AG04449 (cell line): ENCODE results near the gene SEMA3B.

Source experiments
- CTCF ChIA-PET: fragments of 350-600 bp; formaldehyde crosslinking; extraction: SDS; loops from one replicate; lab custom pipeline; 2021; ENCODE audit warnings: antibody characterized with exemption; lab: Yijun Ruan, JAX
- POLR2A ChIA-PET: fragments of 400-600, 350-600 bp; formaldehyde crosslinking; extraction: SDS; loops from one replicate; lab custom pipeline; 2020; ENCODE audit warnings: antibody characterized with exemption, inconsistent platforms; lab: Yijun Ruan, JAX
- DNase-seq: peaks from one replicate; pipeline ENCODE4 v3.0.0-alpha.2; 2010; ENCODE audit warnings: low read depth, low spot score
- H3K4me3 ChIP-seq: 2 replicates; pipeline ENCODE4 v1.5.1; 2011; ENCODE audit warnings: low read depth, mild to moderate bottlenecking, control low read depth, low read length
- TF ChIP-seq, protein P1 (sequence below): IDR thresholded peaks from one replicate; pipeline ENCODE4 v1.5.1; 2011; ENCODE audit warnings: mild to moderate bottlenecking, moderate library complexity, low read length, control low read depth, inconsistent platforms; ENCODE audit not compliant: insufficient read depth; ENCODE audit errors: missing control alignments

SEMA3B gene

DNA sequence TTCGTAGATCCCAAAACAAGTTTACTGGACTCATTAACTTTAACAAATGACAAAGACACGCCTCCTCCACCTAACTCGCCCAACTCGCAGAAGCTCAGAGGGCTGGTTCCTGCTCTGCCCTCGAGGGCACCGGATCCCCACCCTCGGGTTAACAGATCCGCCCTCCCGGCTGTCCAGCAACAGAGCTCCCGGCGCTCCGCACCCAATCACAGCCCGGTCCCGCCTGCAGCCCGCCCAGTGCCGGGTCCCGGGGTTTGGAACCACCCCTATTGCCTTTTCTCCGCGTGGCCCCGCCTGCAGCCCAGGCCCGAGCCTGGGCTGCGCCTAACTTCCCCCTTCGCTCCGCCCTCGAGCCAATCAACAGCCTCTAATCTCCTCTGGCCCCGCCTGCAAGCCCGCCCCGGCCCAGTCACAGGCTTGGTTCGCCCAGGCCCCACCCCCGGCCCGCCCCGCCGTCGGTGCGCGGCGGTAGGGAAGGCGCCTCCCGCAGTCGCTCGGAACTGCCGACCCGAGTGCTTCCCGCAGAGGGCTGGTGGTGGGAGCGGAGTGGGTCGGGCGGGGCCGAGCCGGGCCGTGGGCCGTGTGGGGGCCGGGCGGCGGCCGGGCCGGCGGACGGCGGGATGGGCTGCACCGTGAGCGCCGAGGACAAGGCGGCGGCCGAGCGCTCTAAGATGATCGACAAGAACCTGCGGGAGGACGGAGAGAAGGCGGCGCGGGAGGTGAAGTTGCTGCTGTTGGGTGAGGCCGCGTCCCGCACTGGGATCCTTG is 33.0 kb upstream of the SEMA3B start, which contains the start of gene GNAI2:
TSS of gene GNAI2 (plus strand) at position 489 of the 768 bp plus-strand sequence. CDS start at position 621, 132 bp downstream.
- CTCF ChIA-PET, result interaction anchor here (1.1 to 47.4 kb wide), 6 partner anchors 8 to 87 kb away, joined by 3 to 1609 read pairs (median 13); partner anchors contain the start of genes HYAL2, LSMEM2 and SEMA3B

DNA sequence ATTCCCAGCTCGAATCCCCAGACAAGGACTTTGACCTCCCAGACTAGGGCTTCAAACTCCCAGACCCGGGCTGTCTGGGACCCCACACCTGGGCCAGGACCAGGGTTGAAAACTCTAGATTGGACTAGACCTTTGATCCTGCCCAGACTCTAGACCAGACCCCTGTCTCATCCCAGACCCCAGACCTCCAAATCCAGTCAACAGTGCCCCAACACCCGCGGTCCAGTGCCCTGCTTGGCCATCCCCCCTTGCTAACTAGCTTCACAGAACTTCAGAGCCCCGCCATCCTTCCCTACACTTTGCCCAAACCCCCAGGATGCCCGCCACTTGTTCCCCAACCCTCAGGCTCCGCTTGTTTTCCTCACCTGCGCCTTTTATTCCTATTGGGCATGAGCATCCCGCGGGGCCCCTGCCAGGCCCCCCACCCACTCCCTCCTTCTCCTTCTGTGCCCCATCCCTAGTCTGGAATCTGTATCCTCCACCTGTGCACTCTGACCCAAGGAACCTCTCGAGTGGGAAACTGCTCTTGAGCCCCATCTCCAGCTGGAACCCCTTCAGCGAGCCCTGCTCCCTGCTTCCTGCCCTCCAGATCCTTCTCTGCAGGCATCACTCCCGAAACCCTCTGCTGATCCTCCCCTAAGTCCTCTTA is 32.3 kb upstream of the SEMA3B start:
- DNase-seq, result no peak
- peak overlapping the region; percentile 83 for H3K4me3 ChIP-seq
- ChIA-PET CTCF (interaction anchor here (4.5 to 47.4 kb wide), 2 partner anchors 9 to 29 kb away, joined by 32 to 1609 read pairs; partner anchors contain the start of genes LSMEM2 and SEMA3B), POLR2A (interaction anchor here (1.3 to 1.9 kb wide), 5 partner anchors 11 to 31 kb away, joined by 6 to 25 read pairs (median 10); no protein-coding TSS in a partner anchor)
- TF ChIP-seq, protein P1, sequence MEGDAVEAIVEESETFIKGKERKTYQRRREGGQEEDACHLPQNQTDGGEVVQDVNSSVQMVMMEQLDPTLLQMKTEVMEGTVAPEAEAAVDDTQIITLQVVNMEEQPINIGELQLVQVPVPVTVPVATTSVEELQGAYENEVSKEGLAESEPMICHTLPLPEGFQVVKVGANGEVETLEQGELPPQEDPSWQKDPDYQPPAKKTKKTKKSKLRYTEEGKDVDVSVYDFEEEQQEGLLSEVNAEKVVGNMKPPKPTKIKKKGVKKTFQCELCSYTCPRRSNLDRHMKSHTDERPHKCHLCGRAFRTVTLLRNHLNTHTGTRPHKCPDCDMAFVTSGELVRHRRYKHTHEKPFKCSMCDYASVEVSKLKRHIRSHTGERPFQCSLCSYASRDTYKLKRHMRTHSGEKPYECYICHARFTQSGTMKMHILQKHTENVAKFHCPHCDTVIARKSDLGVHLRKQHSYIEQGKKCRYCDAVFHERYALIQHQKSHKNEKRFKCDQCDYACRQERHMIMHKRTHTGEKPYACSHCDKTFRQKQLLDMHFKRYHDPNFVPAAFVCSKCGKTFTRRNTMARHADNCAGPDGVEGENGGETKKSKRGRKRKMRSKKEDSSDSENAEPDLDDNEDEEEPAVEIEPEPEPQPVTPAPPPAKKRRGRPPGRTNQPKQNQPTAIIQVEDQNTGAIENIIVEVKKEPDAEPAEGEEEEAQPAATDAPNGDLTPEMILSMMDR, result no peak

More for the DNA sequence above, 33.0 kb upstream of the SEMA3B start, which contains the start of gene GNAI2:
- POLR2A ChIA-PET, result interaction anchor here (0.6 to 1.9 kb wide), 15 partner anchors 11 to 115 kb away, joined by 3 to 25 read pairs (median 6); partner anchors contain the start of gene IFRD2
- peak; percentile 82 for DNase-seq
- H3K4me3 ChIP-seq, result peak within 1 kb of the TSS; percentile 83
- TF ChIP-seq, protein P1, result no peak

DNA sequence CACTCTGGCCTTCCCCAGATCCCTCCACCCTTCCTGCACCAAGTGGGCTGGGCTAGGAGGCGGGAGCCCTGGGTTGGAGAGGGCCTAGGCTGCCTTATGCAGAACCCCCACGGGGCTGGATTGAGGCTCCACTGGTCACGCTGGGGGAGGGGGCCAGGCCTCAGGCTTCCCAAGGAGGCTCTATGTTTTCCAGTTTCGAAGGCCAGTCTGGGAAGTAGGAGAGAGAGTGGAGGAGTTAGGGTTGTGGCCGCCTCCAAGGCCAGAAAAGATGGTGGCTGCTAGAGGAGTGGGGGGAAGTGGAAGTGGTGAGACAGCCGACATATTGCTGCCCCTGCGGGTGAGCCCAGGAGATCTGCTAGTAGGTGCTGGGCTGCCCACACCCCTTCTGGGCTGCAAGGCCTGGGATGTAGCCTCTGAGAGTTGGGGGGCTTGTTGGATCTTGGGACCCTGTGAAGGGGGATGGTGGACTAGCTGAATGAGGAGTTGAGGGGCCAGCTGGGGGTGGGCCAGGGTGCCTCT is 31.8 kb upstream of the SEMA3B start:
- no peak for DNase-seq
- ChIA-PET POLR2A (interaction anchor here (1.1 to 1.9 kb wide), 4 partner anchors 10 to 27 kb away, joined by 3 to 25 read pairs (median 6); no protein-coding TSS in a partner anchor), CTCF (interaction anchor here (2.4 to 47.4 kb wide), 3 partner anchors 9 to 42 kb away, joined by 7 to 1609 read pairs (median 32); partner anchors contain the start of genes LSMEM2 and SEMA3B)
- peak overlapping the region; percentile 83 for H3K4me3 ChIP-seq
- TF ChIP-seq, protein P1, result no peak

DNA sequence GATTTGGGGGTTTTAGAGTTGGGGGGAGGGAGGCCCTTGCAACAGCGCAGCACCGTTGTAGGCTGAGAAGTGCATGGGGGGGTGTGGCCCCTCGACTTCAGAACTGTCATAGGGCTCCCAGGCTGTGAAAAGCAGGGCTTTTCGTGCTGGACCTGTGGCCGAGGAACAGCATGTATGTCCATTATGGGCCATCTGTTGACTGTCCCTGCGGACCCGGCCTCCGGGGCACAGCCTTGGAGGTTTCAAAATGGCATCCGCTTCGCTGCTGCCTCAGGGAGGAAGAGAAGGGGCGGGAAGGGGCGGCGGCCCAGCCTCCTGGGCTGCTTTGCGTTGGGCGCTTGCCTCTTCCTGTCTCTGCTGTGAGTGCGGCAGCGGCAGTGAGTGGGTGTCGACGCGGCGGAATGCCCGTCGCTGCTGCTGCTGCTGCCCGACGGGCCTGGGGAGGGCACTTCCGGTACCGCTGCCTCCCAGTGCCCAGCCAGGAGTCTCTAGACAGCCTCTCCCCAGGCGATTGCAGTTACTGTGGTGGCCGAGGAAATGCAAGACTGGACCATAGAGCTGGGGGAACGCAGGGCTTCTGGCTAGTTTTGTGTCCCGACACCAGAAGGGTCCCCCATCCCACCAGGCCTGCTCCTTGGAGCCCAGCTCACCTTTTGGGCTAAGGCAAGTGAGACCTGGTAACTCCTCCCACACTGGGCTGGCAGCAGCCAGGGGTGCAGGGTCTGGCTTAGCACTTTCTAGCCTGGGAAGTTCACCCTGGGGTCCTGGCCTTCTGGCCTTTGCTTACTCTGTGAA is 31.0 kb upstream of the SEMA3B start:
- peak overlapping the region; percentile 83 for H3K4me3 ChIP-seq
- CTCF ChIA-PET, result interaction anchor here (1.9 to 47.4 kb wide), 4 partner anchors 10 to 46 kb away, joined by 6 to 1609 read pairs (median 20); partner anchors contain the start of genes GNAT1, LSMEM2 and SEMA3B
- TF ChIP-seq, protein P1, result no peak
- POLR2A ChIA-PET, result interaction anchor here (0.6 to 1.6 kb wide), 4 partner anchors 9 to 21 kb away, joined by 3 to 7 read pairs (median 4); no protein-coding TSS in a partner anchor
- DNase-seq, result no peak

DNA sequence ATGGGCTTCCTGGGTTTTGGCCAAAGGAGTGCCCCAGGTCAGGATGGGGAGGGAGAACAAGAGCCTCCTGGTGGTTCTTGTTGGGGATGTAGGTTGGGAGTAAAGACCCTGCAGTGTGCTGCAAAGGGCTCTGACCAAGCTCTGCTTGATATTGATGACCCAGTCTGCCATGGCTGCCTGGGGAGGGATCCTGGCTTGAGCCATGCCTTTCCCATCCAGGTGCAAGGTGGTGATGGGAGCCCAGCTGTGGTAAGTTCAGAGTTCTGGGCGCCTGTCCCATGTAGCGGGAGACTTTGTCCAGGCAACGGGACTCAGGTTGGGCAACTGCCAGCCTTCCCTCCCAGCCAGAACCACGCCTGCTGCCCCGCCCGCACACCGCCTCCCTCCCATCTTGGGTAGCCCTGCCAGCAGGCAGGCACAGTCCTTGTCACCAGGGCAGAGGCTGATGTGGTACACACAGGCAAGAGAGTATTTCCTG is 30.4 kb upstream of the SEMA3B start:
- ChIA-PET POLR2A (interaction anchor here (0.6 to 1.6 kb wide), 4 partner anchors 8 to 22 kb away, joined by 3 to 7 read pairs (median 4); no protein-coding TSS in a partner anchor), CTCF (interaction anchor here (1.9 to 47.4 kb wide), 4 partner anchors 11 to 47 kb away, joined by 6 to 1609 read pairs (median 20); partner anchors contain the start of genes GNAT1, LSMEM2 and SEMA3B)
- TF ChIP-seq, protein P1, result no peak
- no peak for DNase-seq
- peak overlapping the region; percentile 83 for H3K4me3 ChIP-seq
